ENCODE data around the gene MOB3B.

Gene MOB3B

DNA sequence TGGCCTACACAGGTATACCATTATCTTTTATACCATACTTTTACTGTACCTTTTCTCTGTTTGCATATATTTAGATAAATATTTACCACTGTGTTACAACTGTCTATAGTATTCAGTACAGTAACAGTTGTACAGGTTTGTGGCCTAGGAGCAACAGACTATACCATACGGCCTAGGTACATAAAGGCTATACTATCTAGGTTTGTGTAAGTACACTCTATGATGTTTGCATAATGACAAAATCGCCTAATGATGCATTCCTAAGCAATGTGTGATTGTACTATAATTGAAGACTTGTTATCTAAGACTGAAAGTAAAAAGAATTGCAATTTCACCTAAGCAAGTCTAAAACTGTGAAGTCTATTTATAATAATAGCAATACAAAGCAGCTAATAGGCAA lies 39.8 kb upstream of the MOB3B start:
- H3K4me3 ChIP-seq (ENCODE audit: low read length), result no peak overlapping the region
- TF ChIP-seq, protein P1, sequence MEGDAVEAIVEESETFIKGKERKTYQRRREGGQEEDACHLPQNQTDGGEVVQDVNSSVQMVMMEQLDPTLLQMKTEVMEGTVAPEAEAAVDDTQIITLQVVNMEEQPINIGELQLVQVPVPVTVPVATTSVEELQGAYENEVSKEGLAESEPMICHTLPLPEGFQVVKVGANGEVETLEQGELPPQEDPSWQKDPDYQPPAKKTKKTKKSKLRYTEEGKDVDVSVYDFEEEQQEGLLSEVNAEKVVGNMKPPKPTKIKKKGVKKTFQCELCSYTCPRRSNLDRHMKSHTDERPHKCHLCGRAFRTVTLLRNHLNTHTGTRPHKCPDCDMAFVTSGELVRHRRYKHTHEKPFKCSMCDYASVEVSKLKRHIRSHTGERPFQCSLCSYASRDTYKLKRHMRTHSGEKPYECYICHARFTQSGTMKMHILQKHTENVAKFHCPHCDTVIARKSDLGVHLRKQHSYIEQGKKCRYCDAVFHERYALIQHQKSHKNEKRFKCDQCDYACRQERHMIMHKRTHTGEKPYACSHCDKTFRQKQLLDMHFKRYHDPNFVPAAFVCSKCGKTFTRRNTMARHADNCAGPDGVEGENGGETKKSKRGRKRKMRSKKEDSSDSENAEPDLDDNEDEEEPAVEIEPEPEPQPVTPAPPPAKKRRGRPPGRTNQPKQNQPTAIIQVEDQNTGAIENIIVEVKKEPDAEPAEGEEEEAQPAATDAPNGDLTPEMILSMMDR (conservative IDR thresholded peaks at IDR 0.05; ENCODE audit: low read depth, low read length), result no peak
- DNase-seq (ENCODE audit: low read depth), result no peak

DNA sequence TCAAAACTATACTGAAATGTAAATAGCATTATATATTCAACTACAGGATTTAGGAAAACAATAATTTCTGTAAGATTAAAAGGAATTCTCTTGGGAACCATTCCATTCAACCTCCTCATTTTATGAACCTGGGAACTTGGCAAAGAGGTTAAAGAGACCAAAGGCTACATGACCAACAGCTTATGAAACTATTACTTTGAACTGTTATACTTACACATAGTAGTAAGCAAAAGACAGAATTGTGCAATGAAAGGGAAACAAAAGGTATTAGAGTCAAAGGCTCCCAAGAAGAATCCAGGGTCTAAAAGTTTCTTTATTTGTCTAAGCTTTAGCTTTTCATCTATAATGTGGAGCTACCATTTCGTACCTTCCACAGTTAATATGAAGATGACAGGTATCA lies 36.5 kb upstream of the MOB3B start:
- DNase-seq (ENCODE audit: low read depth), result no peak
- TF ChIP-seq, protein P1 (conservative IDR thresholded peaks at IDR 0.05; ENCODE audit: low read depth, low read length), result no peak
- no peak overlapping the region for H3K4me3 ChIP-seq (ENCODE audit: low read length)

DNA sequence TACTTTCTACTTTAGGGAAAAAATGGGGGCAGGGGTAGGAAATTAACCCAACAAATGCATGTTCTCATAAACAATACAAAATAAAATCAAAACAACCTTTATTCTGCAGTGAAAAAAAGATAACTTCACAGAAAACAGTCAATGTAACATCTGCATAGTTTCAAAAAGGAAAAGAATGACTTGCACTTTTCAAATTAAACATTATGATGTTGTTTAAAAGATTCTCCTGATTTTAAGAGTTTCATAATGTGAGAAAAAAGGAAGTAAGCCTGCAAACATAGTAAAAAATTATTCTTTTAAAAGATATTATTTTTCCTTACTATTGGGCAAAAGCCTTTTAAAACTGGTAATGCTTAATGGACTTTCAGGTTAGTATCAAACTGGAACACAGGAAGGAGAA lies 36.1 kb upstream of the MOB3B start:
- TF ChIP-seq, protein P1 (conservative IDR thresholded peaks at IDR 0.05; ENCODE audit: low read depth, low read length), result no peak
- H3K4me3 ChIP-seq (ENCODE audit: low read length), result no peak overlapping the region
- DNase-seq (ENCODE audit: low read depth), result no peak

DNA sequence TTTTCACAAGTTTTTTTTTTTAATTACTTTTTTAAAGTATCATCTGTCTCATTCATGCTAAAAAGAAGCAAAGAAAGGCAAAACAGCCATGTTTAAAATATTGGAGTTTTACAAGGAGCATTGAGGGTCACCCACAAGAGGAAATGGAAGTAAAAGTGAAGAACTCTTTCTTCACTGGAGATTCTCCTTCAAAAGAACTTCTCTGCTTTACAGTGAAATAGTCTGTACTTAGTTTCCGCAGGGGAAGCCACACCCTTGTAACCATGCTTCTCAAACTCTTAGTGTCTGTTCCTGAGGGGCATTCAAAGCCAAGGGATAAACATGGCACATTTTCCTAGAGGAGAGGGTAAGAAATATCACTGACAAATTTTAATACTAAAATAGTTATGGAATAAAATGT lies 35.1 kb upstream of the MOB3B start:
- TF ChIP-seq, protein P1 (conservative IDR thresholded peaks at IDR 0.05; ENCODE audit: low read depth, low read length), result no peak
- DNase-seq (ENCODE audit: low read depth), result no peak
- H3K4me3 ChIP-seq (ENCODE audit: low read length), result no peak overlapping the region

DNA sequence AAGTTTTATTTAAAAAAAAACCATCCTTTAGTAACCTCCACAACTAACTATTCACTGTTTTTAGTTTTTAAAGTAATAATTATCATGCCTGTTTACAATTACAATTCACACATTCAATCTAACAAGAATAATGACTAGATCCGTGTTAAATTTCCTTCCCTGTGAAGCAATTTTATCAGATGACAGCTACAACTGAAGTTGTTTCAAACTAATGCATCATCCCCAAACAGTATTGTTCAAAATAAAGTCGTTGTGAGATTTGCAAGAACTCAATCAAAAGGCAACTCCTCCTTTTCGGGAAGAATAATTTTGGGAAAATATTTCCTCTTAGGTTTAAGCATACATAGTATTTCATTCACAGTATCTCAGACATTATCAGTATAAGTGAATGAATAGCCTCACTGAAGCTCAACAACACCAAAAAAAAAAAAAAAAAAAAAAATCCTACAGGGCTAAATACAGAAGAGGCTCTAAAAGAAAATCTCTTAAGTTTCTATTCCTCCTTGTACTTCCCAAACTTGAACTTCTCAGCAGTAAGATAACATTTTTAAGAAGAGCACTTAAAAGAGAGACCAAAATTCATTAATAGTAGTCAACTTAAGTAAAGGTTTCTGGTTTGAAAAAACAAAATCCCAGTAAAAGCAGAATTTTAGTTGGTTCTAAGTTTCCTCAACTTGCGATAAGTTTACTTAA lies 34.3 kb upstream of the MOB3B start:
- H3K4me3 ChIP-seq (ENCODE audit: low read length), result no peak overlapping the region
- no peak for DNase-seq (ENCODE audit: low read depth)
- TF ChIP-seq, protein P1 (conservative IDR thresholded peaks at IDR 0.05; ENCODE audit: low read depth, low read length), result no peak

DNA sequence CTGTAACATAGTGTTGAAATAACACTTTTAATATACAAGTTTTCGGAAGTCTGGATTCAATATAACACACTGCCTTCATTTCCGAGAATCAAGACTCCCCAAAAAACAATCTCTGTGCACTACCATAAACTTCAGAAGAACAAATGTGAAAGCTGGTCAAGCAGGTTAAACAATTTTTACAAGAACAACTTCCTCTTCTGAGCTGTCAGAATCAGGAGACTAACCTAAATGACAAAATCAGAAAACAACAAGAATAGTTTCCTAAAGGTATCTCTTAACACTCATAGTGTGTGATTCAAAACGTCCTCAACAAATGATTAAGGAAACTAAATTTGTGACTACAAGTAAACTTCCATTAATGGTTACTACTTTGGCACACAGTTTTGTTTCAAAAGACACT lies 32.1 kb upstream of the MOB3B start:
- TF ChIP-seq, protein P1 (conservative IDR thresholded peaks at IDR 0.05; ENCODE audit: low read depth, low read length), result no peak
- no peak overlapping the region for H3K4me3 ChIP-seq (ENCODE audit: low read length)
- no peak for DNase-seq (ENCODE audit: low read depth)

DNA sequence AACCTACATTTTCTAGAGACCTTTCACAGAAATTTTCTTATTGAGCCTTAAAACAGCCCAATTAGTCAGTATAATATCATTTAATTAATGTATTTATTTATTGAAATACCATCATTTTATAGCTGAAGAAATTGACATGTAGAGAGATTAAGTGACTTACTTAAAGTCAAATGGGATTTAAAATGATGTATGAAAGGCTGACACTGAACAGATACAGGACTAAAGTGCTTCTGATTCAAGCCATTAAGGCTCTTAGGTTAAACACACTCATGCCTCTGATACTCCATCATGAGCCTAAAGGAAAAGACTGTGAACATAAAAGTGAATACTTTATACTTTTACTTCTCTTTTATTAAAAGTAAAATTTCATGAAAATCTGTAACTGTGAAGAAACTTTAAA lies 30.8 kb upstream of the MOB3B start:
- no peak for DNase-seq (ENCODE audit: low read depth)
- TF ChIP-seq, protein P1 (conservative IDR thresholded peaks at IDR 0.05; ENCODE audit: low read depth, low read length), result no peak

More for the DNA sequence above, 30.8 kb upstream of the MOB3B start:
- no peak overlapping the region for H3K4me3 ChIP-seq (ENCODE audit: low read length)

Data from retinal pigment epithelial cell (primary cell).